Regular cardiac myocyte (primary cell): ENCODE data around the gene KLHL12. TPM values are rescaled to one million over a fixed set of nuclear protein-coding genes. Genes with fewer than 3 reads are reported as not detected.

Experiments used
- total RNA-seq: library from RNA; depleted of rRNA; stranded (reverse); fragments of >200 nt; gene quantifications from 2 replicates; pipeline ENCODE4 v1.2.3, GENCODE V29; 2014

KLHL12 gene
- total RNA-seq = 32.4 and 38.1 TPM in 2 replicates

GRCh38 chr1:202926581-202927491 lies at the start of gene KLHL12:
Gene KLHL12 (minus strand): TSS chr1:202927234. CDS start chr1:202925162, 2,072 bp downstream.

GRCh38 chr1:202957733-202958543 lies 30.9 kb upstream of the KLHL12 start, which contains the start of gene ADIPOR1:
Gene ADIPOR1 (minus strand): TSS chr1:202958312. CDS start chr1:202951070, 7,242 bp downstream.

GRCh38 chr1:202888531-202889360 lies 38.3 kb downstream of the KLHL12 start, which contains the start of gene RABIF:
Gene RABIF (minus strand): TSS chr1:202889149. CDS start chr1:202889098, 51 bp downstream.

Other genes with a start within 250 kb of the KLHL12 start
- under 0.01 TPM in 1 of 2 replicates, not detected in the other for gene SYT2, start 216.8 kb downstream of the KLHL12 start, total RNA-seq
- 76.9 and 107 TPM in 2 replicates for gene KDM5B, start 118.8 kb downstream of the KLHL12 start, total RNA-seq
- gene PCAT6, start 116.3 kb downstream of the KLHL12 start, total RNA-seq = 0.56 TPM in 1 of 2 replicates, not detected in the other
- gene RABIF, start 38.1 kb downstream of the KLHL12 start, total RNA-seq = 2.8 and 5.6 TPM in 2 replicates
- 131 and 140 TPM in 2 replicates for gene ADIPOR1, start 31.1 kb upstream of the KLHL12 start, total RNA-seq
- gene CYB5R1, start 40.0 kb upstream of the KLHL12 start, total RNA-seq = 38.7 and 78.9 TPM in 2 replicates
- 110 and 123 TPM in 2 replicates for gene TMEM183A, start 80.1 kb upstream of the KLHL12 start, total RNA-seq
- 9.0 and 39.2 TPM in 2 replicates for gene PPFIA4, start 99.3 kb upstream of the KLHL12 start, total RNA-seq
- gene MYOG, start 158.8 kb upstream of the KLHL12 start, total RNA-seq = not detected in 2 replicates
- gene ADORA1, start 200.5 kb upstream of the KLHL12 start, total RNA-seq = 0.38 and 2.0 TPM in 2 replicates
- gene MYBPH, start 248.6 kb upstream of the KLHL12 start, total RNA-seq = not detected in 2 replicates